Measurements from ENCODE around the gene NT5DC1. TPM values are rescaled to one million over a fixed set of nuclear protein-coding genes. Genes with fewer than 3 reads are reported as not detected.

Gene NT5DC1
- polyA plus RNA-seq, 1 experiment: 23.2 TPM

DNA sequence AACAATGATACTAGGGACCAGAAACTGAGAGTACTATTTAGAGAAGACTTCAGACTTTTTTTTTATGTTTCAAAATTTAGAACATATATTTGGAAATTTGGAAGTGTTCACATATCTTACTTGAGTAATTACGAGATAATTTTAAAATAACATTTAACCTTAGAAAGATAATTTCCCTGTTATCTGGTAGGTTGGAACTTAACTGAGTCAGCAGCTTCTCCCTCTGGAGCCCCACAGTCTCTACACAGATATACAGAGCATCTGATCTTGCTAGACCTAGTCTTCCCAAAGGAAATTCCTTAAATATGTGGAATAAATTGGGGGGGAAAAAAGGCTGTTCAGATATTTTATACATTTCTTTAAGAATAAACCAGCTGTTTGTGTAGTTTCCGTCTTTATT is 104.6 kb downstream of the NT5DC1 start:
- no peak for TF ChIP-seq CTCF (IDR thresholded peaks at IDR 0.05; ENCODE audit: low read depth, low read length)
- ChIA-PET CTCF (interaction anchor here (5.7 kb wide), 1 partner anchor 12 kb away, joined by 58 read pairs; no protein-coding TSS in a partner anchor), POLR2A (no interaction called here)
- no peak for DNase-seq (ENCODE audit: low read depth, low spot score)
- Histone ChIP-seq H3K9me3 (ENCODE audit: control insufficient read depth, insufficient read depth, low read length) (no peaks in the 10 kb centered on the region), H3K27me3 (ENCODE audit: control insufficient read depth, insufficient read depth, low read length) (no peaks in the 10 kb centered on the region), H3K27ac (ENCODE audit: low read depth, low read length) (no peak overlapping the region), H3K4me3 (ENCODE audit: low read depth, low read length) (no peak overlapping the region)

- TF ChIP-seq CTCF (IDR thresholded peaks at IDR 0.05; ENCODE audit: low read depth, low read length): no peak
- H3K9me3 ChIP-seq (ENCODE audit: control insufficient read depth, insufficient read depth, low read length): no peaks in the 10 kb centered on the region
- CTCF ChIA-PET: interaction anchor here (5.7 kb wide), 1 partner anchor 11 kb away, joined by 58 read pairs; no protein-coding TSS in a partner anchor
- DNase-seq (ENCODE audit: low read depth, low spot score): no peak
- POLR2A ChIA-PET: no interaction called here
- H3K4me3 ChIP-seq (ENCODE audit: low read depth, low read length): no peak overlapping the region
- no peak overlapping the region for H3K27ac ChIP-seq (ENCODE audit: low read depth, low read length)
- no peaks in the 10 kb centered on the region for H3K27me3 ChIP-seq (ENCODE audit: control insufficient read depth, insufficient read depth, low read length)
Observed at GRCh38 chr6:116206231-116206903, 105.7 kb downstream of the NT5DC1 start.

DNA sequence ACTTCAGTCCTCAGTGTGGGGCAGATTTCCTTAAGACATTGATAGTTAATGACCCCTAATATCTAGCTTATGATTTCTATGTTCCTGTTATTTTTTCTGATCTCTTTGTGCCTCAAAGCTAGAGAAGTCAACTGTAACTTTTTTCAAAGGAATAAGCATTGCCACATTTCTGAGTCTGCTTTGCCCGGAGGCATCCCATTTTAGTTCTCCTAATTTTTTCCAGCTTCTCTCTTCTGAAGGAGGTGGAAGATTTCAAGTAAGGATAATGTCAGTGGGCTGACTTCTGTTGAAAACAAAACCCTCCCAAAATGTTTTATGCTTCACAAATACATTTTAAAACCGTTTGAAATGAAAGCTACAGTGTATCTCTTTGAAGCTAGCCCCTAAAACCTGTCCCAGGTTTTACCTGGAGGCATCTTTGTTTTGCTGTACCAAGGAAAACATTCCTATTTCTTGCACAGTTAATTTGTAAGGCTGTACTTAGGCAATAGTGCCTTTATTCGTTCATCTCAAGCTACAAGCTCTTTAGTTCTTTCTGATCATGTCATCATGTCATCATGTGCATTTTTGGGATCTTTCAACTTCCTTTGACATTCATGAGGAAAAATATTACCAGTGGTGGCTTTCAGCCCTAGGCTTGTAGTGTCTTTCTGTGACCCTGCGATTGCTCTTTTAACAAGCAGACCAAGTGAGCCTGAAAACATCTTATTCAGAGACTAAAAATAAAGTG is 107.6 kb downstream of the NT5DC1 start:
- POLR2A ChIA-PET: no interaction called here
- no peak for DNase-seq (ENCODE audit: low read depth, low spot score)
- Histone ChIP-seq H3K27ac (ENCODE audit: low read depth, low read length) (no peak overlapping the region), H3K9me3 (ENCODE audit: control insufficient read depth, insufficient read depth, low read length) (no peaks in the 10 kb centered on the region), H3K27me3 (ENCODE audit: control insufficient read depth, insufficient read depth, low read length) (no peaks in the 10 kb centered on the region), H3K4me3 (ENCODE audit: low read depth, low read length) (no peak overlapping the region)
- no peak for TF ChIP-seq CTCF (IDR thresholded peaks at IDR 0.05; ENCODE audit: low read depth, low read length)
- CTCF ChIA-PET: interaction anchor here (5.7 kb wide), 1 partner anchor 9 kb away, joined by 58 read pairs; no protein-coding TSS in a partner anchor

- TF ChIP-seq CTCF (IDR thresholded peaks at IDR 0.05; ENCODE audit: low read depth, low read length): no peak
- H3K27ac ChIP-seq (ENCODE audit: low read depth, low read length): no peak overlapping the region
- ChIA-PET CTCF (interaction anchor here (0.6 to 5.7 kb wide), 3 partner anchors 7 to 92 kb away, joined by 3 to 58 read pairs (median 3); no protein-coding TSS in a partner anchor), POLR2A (no interaction called here)
- no peak for DNase-seq (ENCODE audit: low read depth, low spot score)
- H3K9me3 ChIP-seq (ENCODE audit: control insufficient read depth, insufficient read depth, low read length): no peaks in the 10 kb centered on the region
- H3K27me3 ChIP-seq (ENCODE audit: control insufficient read depth, insufficient read depth, low read length): no peaks in the 10 kb centered on the region
- H3K4me3 ChIP-seq (ENCODE audit: low read depth, low read length): no peak overlapping the region
Observed at GRCh38 chr6:116210316-116210715, 109.7 kb downstream of the NT5DC1 start.
